Measurements from ENCODE around the gene TXNDC9.

GRCh38 chr2:99346218-99346617 is 10.1 kb upstream of the TXNDC9 start:
- TF ChIP-seq POLR2A (IDR thresholded peaks at IDR 0.05): no peak
- no peak for TF ChIP-seq CTCF (IDR thresholded peaks at IDR 0.05)
- no peak for TF ChIP-seq POLR2AphosphoS5 (IDR thresholded peaks at IDR 0.05)
- TF ChIP-seq EP300 (IDR thresholded peaks at IDR 0.05): no peak
